ENCODE data around the gene RACK1. TPM values are rescaled to one million over a fixed set of nuclear protein-coding genes. Genes with fewer than 3 reads are reported as not detected.
"Not testable (repeated sequence)": the region's sequence is repeated elsewhere in the genome, so short reads cannot be mapped to it uniquely, and the experiment has no call there.

The RACK1 gene
- total and polyA plus RNA-seq, 2 of the 8 experiments (the other 6 are each of a cell fraction or from before 2014, with no cell fraction given): 2,589 to 7,971 TPM

DNA sequence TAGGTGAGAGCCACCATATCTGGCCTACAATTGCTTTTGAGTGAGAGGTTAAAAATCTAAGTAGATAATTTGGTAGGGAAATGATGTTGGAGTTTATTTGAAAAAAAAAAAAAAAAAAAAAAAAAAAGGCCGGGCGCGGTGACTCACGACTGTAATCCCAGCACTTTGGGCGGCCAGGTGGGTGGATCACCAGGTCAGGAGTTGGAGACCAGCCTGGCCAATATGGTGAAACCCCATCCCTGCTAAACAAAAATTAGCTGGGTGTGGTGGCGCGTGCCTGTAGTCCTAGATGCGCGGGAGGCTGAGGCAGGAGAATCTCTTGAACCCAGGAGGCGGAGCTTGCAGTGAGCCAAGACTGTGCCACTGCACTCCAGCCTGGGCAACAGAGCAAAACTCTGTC is 29.5 kb downstream of the RACK1 start:
- H3K4me3 ChIP-seq (ENCODE audit: extremely low read depth in 1 of 4, insufficient read depth in 2 of 4, low read depth in 3 of 4, low read length in 4 of 4); H2BK20ac ChIP-seq (ENCODE audit: low read length); H3K79me2 ChIP-seq (ENCODE audit: control insufficient read depth in 1 of 2, insufficient read depth in 2 of 2, low read length in 2 of 2); H3K27me3 ChIP-seq (replicated peaks in 1 of 4; ENCODE audit: control insufficient read depth in 3 of 4, extremely low read depth in 1 of 4, insufficient read depth in 3 of 4, low read length in 3 of 4); H3K79me1 ChIP-seq (ENCODE audit: low read depth, low read length); H2AFZ ChIP-seq (ENCODE audit: low read length); H3K56ac ChIP-seq (replicated peaks; ENCODE audit: insufficient read length, low read depth, low read length); H2AK5ac ChIP-seq (ENCODE audit: low read depth, low read length); H3K4me1 ChIP-seq (replicated peaks in 1 of 4; ENCODE audit: control insufficient read depth in 3 of 4, insufficient read depth in 4 of 4, low read length in 3 of 4); H4K91ac ChIP-seq (replicated peaks; ENCODE audit: insufficient read length, low read length); H2BK120ac ChIP-seq (replicated peaks; ENCODE audit: low read depth, low read length); H3K9me3 ChIP-seq (ENCODE audit: insufficient read depth in 2 of 2, low read depth in 1 of 2, low read length in 1 of 2); H4K20me1 ChIP-seq (replicated peaks in 1 of 2; ENCODE audit: control insufficient read depth in 1 of 2, insufficient read depth in 2 of 2, low read length in 2 of 2); H3K27ac ChIP-seq (ENCODE audit: low read depth, low read length); FAIRE-seq; H3K23ac ChIP-seq (ENCODE audit: insufficient read length); H4K8ac ChIP-seq (ENCODE audit: extremely low read depth, insufficient read depth, low read length); H4K5ac ChIP-seq (ENCODE audit: insufficient read length, low read depth, low read length); H3K9ac ChIP-seq (replicated peaks in 1 of 4; ENCODE audit: extremely low read depth in 1 of 4, low read depth in 3 of 4, low read length in 3 of 4); H2BK12ac ChIP-seq (ENCODE audit: low read depth, low read length); H3K18ac ChIP-seq (ENCODE audit: extremely low read depth, low read length); H3K4ac ChIP-seq (replicated peaks; ENCODE audit: insufficient read length, low read depth, low read length); H3K4me2 ChIP-seq (ENCODE audit: insufficient read depth in 1 of 2, low read depth in 2 of 2, low read length in 2 of 2); H3K36me3 ChIP-seq (ENCODE audit: control insufficient read depth in 2 of 4, insufficient read depth in 4 of 4, low read length in 3 of 4); H2BK5ac ChIP-seq (ENCODE audit: low read depth, low read length); H2BK15ac ChIP-seq (ENCODE audit: low read length); DNase-seq (ENCODE audit: low read depth in 1 of 2, low spot score in 2 of 2); H3K14ac ChIP-seq (ENCODE audit: insufficient read length): not testable (repeated sequence)
- peaks cover 11% of the 10 kb centered on the region for H3K23me2 ChIP-seq (ENCODE audit: low read depth, low read length)
- 88% methylated on average over 10 of the region's 10 CpGs; no CpG with 5 or more reads in 1 of the 2 experiments for WGBS, 2 experiments (ENCODE audit: extremely low coverage in 1 of 2, insufficient coverage in 1 of 2, insufficient read length in 1 of 2, insufficient replicate concordance in 2 of 2, low coverage in 1 of 2, low lambda C conversion rate in 2 of 2, missing lambda C conversion rate in 1 of 2)
- POLR2A ChIA-PET (ENCODE audit: partially characterized antibody): interaction anchor here (1.0 to 1.2 kb wide), 2 partner anchors 29 to 30 kb away, joined by 3 to 4 read pairs; no protein-coding TSS in a partner anchor
- CTCF ChIA-PET (ENCODE audit: partially characterized antibody): interaction anchor here (1.0 to 14.5 kb wide), 3 partner anchors 8 to 24 kb away, joined by 3 to 197 read pairs (median 5); no protein-coding TSS in a partner anchor
